SJSA1 (cell line): ENCODE measurements around the gene FAM219A. TPM values are rescaled to one million over a fixed set of nuclear protein-coding genes. Genes with fewer than 3 reads are reported as not detected.
"Not testable (repeated sequence)": the region's sequence is repeated elsewhere in the genome, so short reads cannot be mapped to it uniquely, and the experiment has no call there.

Experiments used
- DNase-seq, 2 experiments: peaks; one replicate each; pipeline ENCODE4 v3.0.0-alpha.2; 2015 to 2020; ENCODE audit warnings: low spot score in 2 of 2, low read depth in 1 of 2
- H3K27ac ChIP-seq: fragments of 250-450 bp; sonication (Bioruptor Pico); 2 replicates; pipeline ENCODE4 v1.5.1; 2020; ENCODE audit warnings: mild to moderate bottlenecking, moderate library complexity
- H3K27me3 ChIP-seq: fragments of 250-450 bp; sonication (Bioruptor Pico); replicated peaks from 2 replicates; pipeline ENCODE4 v1.5.1; 2020; ENCODE audit warnings: mild to moderate bottlenecking, moderate library complexity
- H3K36me3 ChIP-seq: fragments of 250-450 bp; sonication (Bioruptor Pico); 2 replicates; pipeline ENCODE4 v1.5.1; 2020; ENCODE audit warnings: mild to moderate bottlenecking
- H3K4me1 ChIP-seq: fragments of 250-450 bp; sonication (Bioruptor Pico); replicated peaks from 2 replicates; pipeline ENCODE4 v1.6.1; 2021; ENCODE audit warnings: mild to moderate bottlenecking
- H3K4me3 ChIP-seq: fragments of 250-450 bp; sonication (Bioruptor Pico); 2 replicates; pipeline ENCODE4 v1.5.1; 2020; ENCODE audit warnings: mild to moderate bottlenecking
- H3K9me3 ChIP-seq: fragments of 250-450 bp; sonication (Bioruptor Pico); replicated peaks from 2 replicates; pipeline ENCODE4 v1.5.1; 2020; ENCODE audit warnings: mild to moderate bottlenecking
- total RNA-seq: library from RNA; depleted of rRNA; stranded (reverse); fragments of >200 nt; shearing (Covaris generic); gene quantifications from 2 replicates; pipeline ENCODE4 v1.2.3, GENCODE V29; 2014

FAM219A gene
- total RNA-seq, 1 experiment from 2014 or later = 13.3 TPM

DNA sequence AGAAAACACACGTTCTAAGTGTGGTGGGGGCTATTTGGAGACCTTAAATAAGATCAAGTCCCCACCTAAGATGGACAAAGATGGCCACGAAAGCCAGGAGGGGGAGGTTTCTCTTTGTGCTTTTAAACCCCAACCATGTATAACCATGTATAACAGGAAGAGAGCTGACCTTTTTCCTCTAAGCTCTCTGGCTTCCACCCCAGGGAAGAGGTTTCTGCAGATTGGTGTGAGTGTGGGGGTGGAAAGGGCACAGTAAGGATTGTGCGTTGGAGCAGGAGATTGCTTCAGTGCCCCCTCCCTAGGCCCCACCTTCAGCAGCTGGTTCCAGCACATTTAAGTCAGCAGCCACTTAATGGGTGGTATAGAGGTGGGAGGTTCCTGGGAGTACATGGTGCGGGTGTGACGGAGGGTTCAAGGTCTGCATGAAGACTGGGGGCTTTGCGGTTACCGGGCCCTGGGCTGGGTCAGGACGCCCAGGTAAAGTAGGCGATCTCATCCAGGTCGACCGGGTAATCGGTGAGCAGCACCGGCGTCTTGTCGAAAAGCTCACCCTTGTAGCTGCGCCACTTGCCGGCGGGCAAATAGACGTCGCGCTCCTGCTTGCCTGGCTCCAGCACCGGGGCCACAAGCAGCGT, 87.9 kb downstream of the FAM219A start:
- Histone ChIP-seq H3K27me3 (no peaks in the 10 kb centered on the region), H3K36me3 (no peaks in the 10 kb centered on the region), H3K4me3 (no peak overlapping the region), H3K27ac (no peak overlapping the region), H3K4me1 (no peaks in the 10 kb centered on the region), H3K9me3 (no peaks in the 10 kb centered on the region)
- DNase-seq = no peak

- Histone ChIP-seq H3K9me3 (no peaks in the 10 kb centered on the region), H3K4me3 (no peak overlapping the region), H3K27me3 (no peaks in the 10 kb centered on the region), H3K4me1 (no peaks in the 10 kb centered on the region), H3K27ac (no peak overlapping the region), H3K36me3 (no peaks in the 10 kb centered on the region)
- no peak for DNase-seq
Observed at GRCh38 chr9:34369636-34370035, 88.7 kb downstream of the FAM219A start.

DNA sequence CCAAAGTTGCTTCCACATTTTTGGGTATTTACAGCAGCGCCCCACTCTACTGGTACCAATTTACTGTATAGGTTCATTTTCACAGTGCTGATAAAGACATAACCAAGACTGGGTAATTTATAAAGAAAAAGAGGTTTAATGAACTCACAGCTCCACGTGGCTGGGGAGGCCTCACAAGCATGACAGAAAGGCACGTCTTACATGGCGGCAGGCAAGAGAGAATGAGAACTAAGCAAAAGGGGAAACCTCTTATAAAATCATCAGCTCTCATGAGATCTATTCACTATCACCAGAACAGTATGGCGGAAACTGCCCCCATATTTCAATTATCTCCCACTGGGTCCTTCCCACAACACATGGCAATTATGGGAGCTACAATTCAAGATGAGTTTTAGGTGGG, 89.6 kb downstream of the FAM219A start:
- not testable (repeated sequence) for H3K27ac ChIP-seq, H3K36me3 ChIP-seq, H3K4me3 ChIP-seq, H3K27me3 ChIP-seq, H3K9me3 ChIP-seq, DNase-seq, H3K4me1 ChIP-seq

- H3K27me3 ChIP-seq, H3K4me1 ChIP-seq, H3K27ac ChIP-seq, H3K36me3 ChIP-seq, DNase-seq, H3K9me3 ChIP-seq, H3K4me3 ChIP-seq: not testable (repeated sequence)
Observed at GRCh38 chr9:34367751-34368410, 90.5 kb downstream of the FAM219A start.

DNA sequence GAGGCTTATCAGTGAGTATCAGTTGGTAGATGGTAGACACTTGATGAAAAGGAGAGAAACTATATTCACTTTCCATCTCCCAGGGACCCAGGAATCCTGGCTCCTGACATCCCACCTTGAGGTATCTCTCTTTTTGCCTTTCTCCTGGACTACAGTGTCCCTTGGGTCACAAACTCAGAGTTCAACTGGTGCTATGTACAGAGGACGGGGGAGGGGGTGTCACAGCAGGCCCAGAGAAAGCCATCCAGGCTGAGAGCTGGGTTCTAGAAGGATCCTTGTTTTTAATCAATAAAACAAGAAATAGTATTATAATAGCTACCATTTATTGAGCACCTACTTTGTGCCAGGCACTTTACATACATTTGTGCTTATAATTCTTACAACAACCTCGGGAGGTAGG, 92.0 kb downstream of the FAM219A start:
- Histone ChIP-seq H3K36me3 (no peaks in the 10 kb centered on the region), H3K4me3 (no peak overlapping the region), H3K27me3 (no peaks in the 10 kb centered on the region), H3K27ac (no peak overlapping the region), H3K9me3 (no peaks in the 10 kb centered on the region), H3K4me1 (no peaks in the 10 kb centered on the region)
- DNase-seq = no peak

DNA sequence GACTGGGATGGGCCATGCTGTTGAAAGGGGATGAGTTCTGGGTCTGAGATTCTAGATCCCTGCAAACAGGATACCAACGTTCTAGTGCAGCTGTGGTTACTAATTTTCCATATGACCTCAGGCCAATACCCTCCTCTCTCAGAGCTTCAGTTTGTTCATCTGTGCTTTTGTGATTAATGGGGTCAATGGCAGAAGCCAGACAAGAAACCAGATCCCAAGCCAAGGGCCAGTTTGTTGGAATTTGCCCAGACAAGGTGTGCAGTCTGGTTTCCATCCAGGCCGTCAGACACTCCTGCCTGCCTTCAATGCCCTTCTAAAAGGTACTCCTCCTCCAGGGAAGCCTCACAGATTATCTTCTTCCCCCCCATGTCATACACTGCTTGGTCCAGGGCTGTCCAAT, 93.1 kb downstream of the FAM219A start:
- no peaks in the 10 kb centered on the region for H3K27me3 ChIP-seq
- no peak for DNase-seq
- no peak overlapping the region for H3K4me3 ChIP-seq
- no peaks in the 10 kb centered on the region for H3K9me3 ChIP-seq
- no peak overlapping the region for H3K27ac ChIP-seq
- no peaks in the 10 kb centered on the region for H3K4me1 ChIP-seq
- no peaks in the 10 kb centered on the region for H3K36me3 ChIP-seq

- no peaks in the 10 kb centered on the region for H3K4me1 ChIP-seq
- no peaks in the 10 kb centered on the region for H3K36me3 ChIP-seq
- no peak overlapping the region for H3K4me3 ChIP-seq
- H3K9me3 ChIP-seq = no peaks in the 10 kb centered on the region
- no peak overlapping the region for H3K27ac ChIP-seq
- DNase-seq = no peak
- no peaks in the 10 kb centered on the region for H3K27me3 ChIP-seq
Observed at GRCh38 chr9:34363619-34364351, 94.6 kb downstream of the FAM219A start.

- H3K27me3 ChIP-seq = no peaks in the 10 kb centered on the region
- no peak overlapping the region for H3K27ac ChIP-seq
- no peak overlapping the region for H3K4me3 ChIP-seq
- no peaks in the 10 kb centered on the region for H3K36me3 ChIP-seq
- no peaks in the 10 kb centered on the region for H3K4me1 ChIP-seq
- no peaks in the 10 kb centered on the region for H3K9me3 ChIP-seq
- no peak for DNase-seq
Observed at GRCh38 chr9:34362614-34363214, 95.7 kb downstream of the FAM219A start.

DNA sequence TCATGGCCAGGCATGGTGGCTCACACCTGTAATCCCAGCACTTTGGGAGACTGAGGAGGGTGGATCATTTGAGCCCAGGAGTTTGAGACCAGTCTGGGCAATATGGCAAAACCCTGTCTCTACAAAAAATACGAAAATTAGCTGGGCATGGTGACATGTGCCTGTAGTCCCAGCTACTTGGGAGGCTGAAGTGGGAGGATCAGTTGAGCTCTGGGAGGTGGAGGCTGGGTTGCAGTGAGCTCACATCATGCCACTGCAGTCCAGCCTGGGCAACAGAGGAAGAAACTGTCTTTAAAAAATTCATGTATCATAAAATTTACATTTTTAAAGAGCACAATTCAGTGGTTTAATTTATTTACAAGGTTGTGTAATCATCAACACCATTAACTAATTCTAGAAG, 105.4 kb downstream of the FAM219A start:
- H3K36me3 ChIP-seq, H3K9me3 ChIP-seq, H3K27ac ChIP-seq, H3K4me3 ChIP-seq, DNase-seq, H3K27me3 ChIP-seq, H3K4me1 ChIP-seq: not testable (repeated sequence)

DNA sequence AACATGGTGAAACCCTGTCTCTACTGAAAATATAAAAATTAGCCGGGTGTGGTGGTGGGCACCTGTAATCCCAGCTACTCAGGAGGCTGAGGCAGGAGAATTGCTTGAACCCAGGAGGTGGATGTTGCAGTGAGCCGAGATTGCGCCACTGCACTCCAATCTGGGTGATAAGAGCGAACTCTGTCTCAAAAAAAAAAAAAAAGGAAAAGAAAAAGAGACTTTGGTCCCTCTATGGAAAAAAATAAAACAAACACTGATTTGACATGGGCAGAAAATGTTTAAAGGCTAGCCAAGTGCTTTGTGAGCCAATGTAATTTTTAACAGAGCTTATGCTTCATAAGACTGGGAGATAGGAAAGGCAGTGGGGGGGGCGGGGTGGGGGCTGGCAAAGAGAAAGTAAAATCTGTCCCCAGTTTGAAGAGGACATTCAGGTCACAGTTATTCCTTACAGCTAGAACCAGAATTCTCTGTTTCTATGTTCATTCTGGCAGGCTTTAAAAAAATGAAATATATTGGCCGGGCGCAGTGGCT, 106.2 kb downstream of the FAM219A start:
- not testable (repeated sequence) for H3K9me3 ChIP-seq, H3K27me3 ChIP-seq, DNase-seq, H3K36me3 ChIP-seq, H3K4me1 ChIP-seq, H3K27ac ChIP-seq, H3K4me3 ChIP-seq

DNA sequence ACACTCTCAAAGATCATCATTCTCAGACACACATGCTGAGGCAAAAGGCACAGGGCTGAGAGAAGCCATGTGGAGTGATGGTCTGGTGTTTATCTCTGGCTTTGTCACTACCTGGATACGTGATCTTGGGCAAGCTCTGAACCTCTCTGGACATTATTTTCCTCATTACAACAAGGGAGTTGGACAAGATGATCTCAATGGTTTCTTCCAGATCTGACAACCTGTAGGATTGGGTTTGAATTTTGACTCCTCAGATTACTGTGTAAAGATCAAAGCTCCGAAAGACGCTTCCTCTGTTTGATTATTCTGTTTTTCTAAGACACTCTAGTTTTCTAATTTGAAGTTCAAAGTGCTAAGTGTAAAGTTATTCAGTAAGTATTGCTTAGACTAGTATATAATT, 109.0 kb downstream of the FAM219A start:
- no peaks in the 10 kb centered on the region for H3K9me3 ChIP-seq
- no peak overlapping the region for H3K4me3 ChIP-seq
- H3K27ac ChIP-seq = no peak overlapping the region
- H3K36me3 ChIP-seq = no peaks in the 10 kb centered on the region
- H3K4me1 ChIP-seq = no peaks in the 10 kb centered on the region
- no peaks in the 10 kb centered on the region for H3K27me3 ChIP-seq
- no peak for DNase-seq
